Cardiac fibroblast (primary cell): ENCODE data around the gene PCDH7.
A peak's percentile ranks its signal among the peaks of the same experiment; 100 is the strongest.

Source experiments
- DNase-seq, 2 donors: peaks; one replicate each; pipeline versions ENCODE4 v3.0.0 to v3.0.0-alpha.2; 2010; ENCODE audit warnings: low read depth in 2 of 2
- H3K4me3 ChIP-seq, 2 donors: replicated peaks in 1 of 2; 1 replicate in 1 of 2; 2 replicates in 1 of 2; pipeline ENCODE4 v1.5.1; 2011; ENCODE audit warnings: low read depth in 2 of 2, low read length in 2 of 2, mild to moderate bottlenecking in 2 of 2, moderate library complexity in 1 of 2
- TF ChIP-seq, protein P1 (sequence below): IDR thresholded peaks from one replicate; pipeline ENCODE4 v1.5.1; 2011; ENCODE audit warnings: low read depth, mild to moderate bottlenecking, low read length, inconsistent platforms

Gene PCDH7

DNA sequence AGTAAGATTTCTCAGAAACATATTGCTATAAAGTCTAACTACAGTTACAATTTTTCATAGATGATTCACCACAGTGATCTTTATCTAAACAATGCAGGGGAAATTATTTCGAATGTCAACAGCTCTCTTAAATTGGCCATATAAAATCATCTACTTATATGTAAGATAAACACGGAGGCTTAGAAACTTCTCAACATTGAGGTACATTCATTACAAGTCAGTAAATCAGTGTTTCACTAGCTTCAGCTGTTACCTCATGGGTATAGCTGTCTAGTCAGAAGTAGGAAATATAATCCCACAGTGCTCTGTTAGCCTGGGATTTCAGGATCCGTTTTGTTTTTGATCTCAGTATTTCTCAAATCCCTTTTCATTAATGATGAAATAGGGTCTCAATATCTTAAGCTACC is 43.2 kb downstream of the PCDH7 start:
- TF ChIP-seq, protein P1, sequence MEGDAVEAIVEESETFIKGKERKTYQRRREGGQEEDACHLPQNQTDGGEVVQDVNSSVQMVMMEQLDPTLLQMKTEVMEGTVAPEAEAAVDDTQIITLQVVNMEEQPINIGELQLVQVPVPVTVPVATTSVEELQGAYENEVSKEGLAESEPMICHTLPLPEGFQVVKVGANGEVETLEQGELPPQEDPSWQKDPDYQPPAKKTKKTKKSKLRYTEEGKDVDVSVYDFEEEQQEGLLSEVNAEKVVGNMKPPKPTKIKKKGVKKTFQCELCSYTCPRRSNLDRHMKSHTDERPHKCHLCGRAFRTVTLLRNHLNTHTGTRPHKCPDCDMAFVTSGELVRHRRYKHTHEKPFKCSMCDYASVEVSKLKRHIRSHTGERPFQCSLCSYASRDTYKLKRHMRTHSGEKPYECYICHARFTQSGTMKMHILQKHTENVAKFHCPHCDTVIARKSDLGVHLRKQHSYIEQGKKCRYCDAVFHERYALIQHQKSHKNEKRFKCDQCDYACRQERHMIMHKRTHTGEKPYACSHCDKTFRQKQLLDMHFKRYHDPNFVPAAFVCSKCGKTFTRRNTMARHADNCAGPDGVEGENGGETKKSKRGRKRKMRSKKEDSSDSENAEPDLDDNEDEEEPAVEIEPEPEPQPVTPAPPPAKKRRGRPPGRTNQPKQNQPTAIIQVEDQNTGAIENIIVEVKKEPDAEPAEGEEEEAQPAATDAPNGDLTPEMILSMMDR = no peak
- H3K4me3 ChIP-seq = no peak overlapping the region

DNA sequence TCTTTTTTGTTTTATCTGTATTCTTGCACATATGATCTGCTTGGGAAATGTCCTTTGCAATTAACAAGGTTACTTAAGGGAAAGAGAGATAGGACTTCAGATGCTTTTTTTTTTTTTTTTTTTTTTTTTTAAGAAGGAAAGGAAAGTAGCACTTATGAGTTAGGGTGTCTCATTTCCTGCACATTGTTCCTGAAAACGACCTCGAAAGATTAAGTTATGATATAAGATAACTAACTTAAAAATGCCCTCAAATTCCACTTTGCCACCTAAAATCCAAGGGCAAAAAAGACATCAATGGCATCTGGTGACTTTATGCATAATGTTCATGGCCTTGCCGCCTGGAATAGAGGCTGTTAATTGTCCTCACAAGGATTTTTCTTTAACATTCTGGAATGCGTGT is 44.9 kb downstream of the PCDH7 start:
- H3K4me3 ChIP-seq = no peak overlapping the region
- DNase-seq = no peak
- TF ChIP-seq, protein P1 = no peak

More for the DNA sequence above, 43.2 kb downstream of the PCDH7 start:
- DNase-seq = no peak

DNA sequence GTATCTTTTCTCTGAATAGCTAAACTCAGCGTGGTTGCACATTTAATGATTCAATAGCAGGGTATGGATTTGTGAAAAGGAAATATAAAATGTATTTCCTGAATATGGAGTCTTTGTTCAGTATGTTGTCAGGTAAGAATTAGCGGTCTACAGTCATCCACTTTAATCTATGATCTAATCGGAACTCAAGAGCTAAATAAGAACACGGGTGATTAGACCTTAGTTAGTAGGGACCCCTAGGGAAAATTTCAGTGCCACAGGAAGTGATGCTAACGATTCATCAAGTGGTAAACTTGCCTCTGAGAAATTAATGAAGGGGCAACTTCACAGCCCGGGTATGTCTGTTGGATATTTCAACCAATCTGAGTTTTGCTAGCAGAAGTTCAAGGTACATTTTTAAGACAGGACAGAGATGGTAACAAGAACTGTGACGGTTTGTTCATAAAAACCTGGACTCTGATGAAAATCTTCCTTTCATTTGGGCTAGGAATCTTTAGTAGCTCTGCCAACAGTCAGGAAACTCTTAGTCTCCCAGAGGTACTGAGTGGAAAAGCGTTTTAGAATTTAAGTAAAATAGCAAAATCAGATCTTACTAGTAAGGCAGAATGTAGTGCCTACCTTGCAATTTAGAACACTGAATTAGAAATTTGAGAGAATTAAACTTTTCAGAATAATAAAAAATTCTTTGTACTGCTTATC is 47.1 kb downstream of the PCDH7 start:
- DNase-seq = no peak
- TF ChIP-seq, protein P1 = no peak
- H3K4me3 ChIP-seq = no peak overlapping the region

DNA sequence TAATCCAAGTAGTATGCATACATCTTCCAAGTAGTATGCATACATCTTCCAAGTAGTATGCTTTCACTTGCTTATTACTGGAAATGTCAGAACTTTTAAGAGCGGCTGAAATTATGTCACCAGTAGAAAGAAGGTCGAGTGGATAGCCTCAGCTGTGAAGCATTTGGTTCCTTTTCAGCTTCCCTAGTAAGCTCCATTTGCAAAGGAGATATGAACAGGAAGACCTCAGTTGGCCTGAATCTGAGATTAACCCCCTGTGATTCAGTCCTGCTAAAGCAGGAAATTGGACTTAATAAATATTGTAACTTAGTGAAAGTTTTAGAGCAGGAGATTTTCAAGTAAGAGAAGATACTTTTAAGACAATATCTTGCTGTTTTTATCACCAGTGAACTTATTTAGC is 48.1 kb downstream of the PCDH7 start:
- H3K4me3 ChIP-seq = no peak overlapping the region
- no peak for DNase-seq
- TF ChIP-seq, protein P1 = no peak

DNA sequence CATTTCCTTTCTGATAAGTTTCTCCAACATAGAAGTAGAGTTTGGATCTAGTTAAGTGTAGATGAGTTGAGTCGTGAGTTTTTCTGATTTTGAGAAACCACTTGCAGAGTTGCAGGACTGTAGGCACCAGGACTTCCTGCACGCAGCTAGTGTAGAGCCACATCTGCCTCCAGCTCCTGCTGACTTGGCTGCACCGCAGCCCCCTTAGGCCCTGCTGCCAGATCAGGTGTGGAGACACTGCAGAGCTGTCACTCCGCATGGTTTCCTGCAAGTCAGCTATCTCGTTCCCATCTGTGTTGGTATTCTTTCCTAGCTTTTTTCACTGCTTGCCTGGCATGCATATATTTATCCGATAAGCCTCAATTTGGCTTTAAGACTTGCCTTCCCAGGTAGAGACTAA is 48.9 kb downstream of the PCDH7 start:
- TF ChIP-seq, protein P1 = no peak
- no peak for DNase-seq
- H3K4me3 ChIP-seq = no peak overlapping the region

DNA sequence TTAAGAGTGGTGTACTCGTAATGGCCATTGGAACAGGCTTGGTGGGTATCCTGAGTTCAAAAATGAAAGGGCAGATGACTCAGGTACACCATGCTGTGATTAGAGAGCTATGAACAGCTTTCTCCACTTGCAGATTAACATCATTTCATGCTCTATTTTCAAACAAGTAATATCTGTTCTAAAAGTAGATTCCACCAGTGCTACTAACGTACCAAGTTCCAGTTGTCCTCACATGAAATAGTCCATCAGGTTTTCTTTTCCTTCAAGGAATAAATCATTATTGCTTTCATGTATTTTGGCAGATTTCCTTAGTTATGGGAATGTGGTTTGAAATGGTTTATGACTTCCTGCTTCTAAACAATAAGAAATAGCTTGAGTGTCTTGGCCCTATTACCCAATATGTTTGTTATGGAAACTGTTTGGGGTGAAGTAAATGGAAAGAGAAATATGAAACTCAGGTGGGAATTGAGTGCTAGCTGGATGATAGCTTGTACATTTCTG is 49.9 kb downstream of the PCDH7 start:
- H3K4me3 ChIP-seq = no peak overlapping the region
- TF ChIP-seq, protein P1 = no peak
- DNase-seq = peak; percentile 76 to 84

DNA sequence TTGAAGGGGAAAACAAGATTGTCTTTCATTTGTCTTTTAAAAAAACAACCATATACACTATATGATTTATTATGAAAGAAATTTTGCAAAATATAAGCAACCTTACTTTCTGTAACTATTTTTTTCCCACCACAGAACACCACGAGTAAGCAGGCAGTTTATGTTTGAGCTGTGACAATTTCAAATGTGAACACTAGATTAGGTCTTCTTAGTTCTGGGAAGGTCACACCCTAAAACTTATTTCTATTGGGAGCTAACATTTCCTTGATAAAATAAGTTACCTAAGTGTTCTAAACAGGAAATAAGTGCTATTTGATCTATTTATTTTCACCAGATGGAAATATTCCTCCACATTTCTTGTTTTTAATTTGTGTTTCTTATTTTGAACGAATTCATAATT is 50.6 kb downstream of the PCDH7 start:
- no peak overlapping the region for H3K4me3 ChIP-seq
- TF ChIP-seq, protein P1 = no peak
- DNase-seq = no peak
